Gastrocnemius medialis (tissue), 4 donors: ENCODE data around the gene ACTA1.

Experiments used
- POLR2A ChIP-seq, 2 donors: fragments of 450-650 bp; IDR thresholded peaks; one replicate each; pipeline ENCODE4 v1.6.1; 2017; ENCODE audit warnings: antibody characterized with exemption in 2 of 2, mild to moderate bottlenecking in 2 of 2, moderate library complexity in 2 of 2
- TF ChIP-seq, protein P1 (sequence below), 5 experiments: fragments of 450-650 bp in 3 of 5; fragments of 200-600 bp in 2 of 5; sonication (generic) in 2 of 5; IDR thresholded peaks in 4 of 5; conservative IDR thresholded peaks in 1 of 5; 1 replicate in 4 of 5; 2 replicates in 1 of 5; pipeline ENCODE4 v1.5.1; 2016 to 2019; ENCODE audit warnings: antibody characterized with exemption in 5 of 5, mild to moderate bottlenecking in 3 of 5, moderate library complexity in 3 of 5

DNA sequence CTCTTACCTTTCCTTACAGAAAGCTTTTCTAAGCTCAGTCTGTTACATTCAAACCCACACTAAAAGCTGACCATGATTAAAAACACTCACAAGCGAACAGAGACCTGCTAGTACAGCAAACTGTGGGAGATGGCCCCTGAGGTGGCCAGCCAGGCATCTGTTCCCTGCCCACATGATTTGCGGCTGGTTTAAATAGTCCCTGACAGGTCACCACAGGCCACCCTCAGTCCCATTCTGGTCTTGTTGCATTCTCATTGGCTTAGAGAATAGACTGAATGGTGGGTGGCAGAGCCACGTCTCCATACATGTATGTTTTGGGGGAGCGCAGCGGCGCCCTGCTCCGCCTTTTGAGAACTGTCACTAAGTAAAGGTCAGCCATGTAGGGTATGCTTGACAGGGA, 2.3 kb upstream of the ACTA1 start:
- TF ChIP-seq POLR2A (IDR thresholded peaks at IDR 0.05): peak; percentile 25 to 37
- TF ChIP-seq, protein P1, sequence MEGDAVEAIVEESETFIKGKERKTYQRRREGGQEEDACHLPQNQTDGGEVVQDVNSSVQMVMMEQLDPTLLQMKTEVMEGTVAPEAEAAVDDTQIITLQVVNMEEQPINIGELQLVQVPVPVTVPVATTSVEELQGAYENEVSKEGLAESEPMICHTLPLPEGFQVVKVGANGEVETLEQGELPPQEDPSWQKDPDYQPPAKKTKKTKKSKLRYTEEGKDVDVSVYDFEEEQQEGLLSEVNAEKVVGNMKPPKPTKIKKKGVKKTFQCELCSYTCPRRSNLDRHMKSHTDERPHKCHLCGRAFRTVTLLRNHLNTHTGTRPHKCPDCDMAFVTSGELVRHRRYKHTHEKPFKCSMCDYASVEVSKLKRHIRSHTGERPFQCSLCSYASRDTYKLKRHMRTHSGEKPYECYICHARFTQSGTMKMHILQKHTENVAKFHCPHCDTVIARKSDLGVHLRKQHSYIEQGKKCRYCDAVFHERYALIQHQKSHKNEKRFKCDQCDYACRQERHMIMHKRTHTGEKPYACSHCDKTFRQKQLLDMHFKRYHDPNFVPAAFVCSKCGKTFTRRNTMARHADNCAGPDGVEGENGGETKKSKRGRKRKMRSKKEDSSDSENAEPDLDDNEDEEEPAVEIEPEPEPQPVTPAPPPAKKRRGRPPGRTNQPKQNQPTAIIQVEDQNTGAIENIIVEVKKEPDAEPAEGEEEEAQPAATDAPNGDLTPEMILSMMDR (IDR thresholded peaks at IDR 0.05 in 4 of 5, conservative IDR thresholded peaks at IDR 0.05 in 1 of 5): no peak
